OCI-LY7 (cell line): Measurements from ENCODE around the gene PTPN9.

Experiments used
- CTCF ChIP-seq: fragments of 200-600 bp; sonication (generic); conservative IDR thresholded peaks from 2 replicates; pipeline ENCODE4 v1.5.1; 2014; ENCODE audit warnings: mild to moderate bottlenecking, antibody characterized with exemption, low read length, moderate library complexity, mixed read lengths
- EZH2phosphoT487 ChIP-seq: fragments of 200-600 bp; sonication (generic); IDR thresholded peaks from 2 replicates; pipeline ENCODE4 v1.6.1; 2018; ENCODE audit warnings: low read depth, borderline replicate concordance, mild to moderate bottlenecking, mixed run types, antibody characterized with exemption, low read length, moderate library complexity, mixed read lengths

DNA sequence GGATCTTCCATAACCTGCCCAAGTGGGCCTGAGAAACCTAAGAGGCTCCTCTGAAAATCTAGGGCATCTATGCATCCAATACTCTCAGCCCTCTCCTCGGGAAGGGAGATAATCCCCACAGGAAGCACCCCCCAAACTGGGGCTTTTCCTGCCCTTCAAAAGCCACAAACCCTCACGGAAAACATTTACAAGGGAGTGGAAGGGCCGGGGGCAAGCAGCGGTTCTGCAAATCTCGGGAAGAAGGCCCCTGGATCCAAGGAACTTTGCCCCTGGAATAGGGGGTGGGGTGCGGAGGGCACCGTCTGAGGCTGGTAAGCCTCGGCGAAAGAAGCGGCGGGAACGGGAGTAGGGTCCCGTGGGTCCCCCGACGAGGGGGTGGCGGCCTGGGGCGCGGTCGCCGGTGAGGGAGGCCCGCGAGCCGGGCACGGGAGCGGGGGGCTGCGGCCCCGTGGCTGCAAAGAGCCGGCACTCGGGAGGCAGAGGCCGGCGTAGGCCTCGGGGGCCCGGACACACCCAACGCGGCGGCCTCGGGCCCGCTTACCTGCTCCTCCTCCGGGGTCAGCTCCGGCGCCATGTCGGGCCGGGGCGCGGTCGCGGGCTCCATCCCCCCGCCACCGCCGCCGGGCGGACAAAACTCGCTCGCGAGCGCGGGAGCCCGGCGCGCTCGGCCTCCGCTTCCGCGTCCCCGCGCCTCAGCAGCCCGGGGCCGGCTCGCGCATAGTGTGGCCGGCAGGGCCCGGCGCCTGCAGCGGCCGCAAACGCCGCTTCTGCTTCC, 755 bp downstream of the PTPN9 start:
- no peak for TF ChIP-seq CTCF
- no peak for TF ChIP-seq EZH2phosphoT487
